OCI-LY7 (cell line): Measurements from ENCODE around the gene UFSP1. TPM values are rescaled to one million over a fixed set of nuclear protein-coding genes. Genes with fewer than 3 reads are reported as not detected.

Experiments used
- BruUV-seq: library from RNA; stranded (reverse); fragments of 400-500 nt; replicated peaks from 2 replicates; lab custom pipeline; 2021; lab: Mats Ljungman, UMichigan
- CTCF ChIA-PET: fragments of 300-600 bp; sonication (Branson Sonifier 250); formaldehyde crosslinking; loops from one replicate; lab custom pipeline; 2022; ENCODE audit warnings: antibody characterized with exemption; ENCODE audit not compliant: unreplicated experiment; lab: Charles Lee
- POLR2A ChIA-PET: fragments of 300-600 bp; sonication (Branson Sonifier 250); formaldehyde crosslinking; loops from one replicate; lab custom pipeline; 2022; ENCODE audit warnings: antibody characterized with exemption; lab: Charles Lee
- DNase-seq: peaks from one replicate; pipeline ENCODE4 v3.0.0-alpha.2; 2015; ENCODE audit warnings: low spot score
- H2AFZ ChIP-seq: fragments of 200-600 bp; sonication (generic), shearing (Covaris generic); 2 replicates; pipeline ENCODE4 v1.6.1; 2014; ENCODE audit warnings: mild to moderate bottlenecking, antibody characterized with exemption, low read length, moderate library complexity
- H3K27ac ChIP-seq: fragments of 200-600 bp; sonication (generic); 2 replicates; pipeline ENCODE4 v1.5.1; 2014; ENCODE audit warnings: mixed run types, low read depth, mild to moderate bottlenecking, moderate library complexity, low read length, inconsistent platforms; ENCODE audit not compliant: poor library complexity, severe bottlenecking
- H3K36me3 ChIP-seq: fragments of 200-600 bp; sonication (generic); 2 replicates; pipeline ENCODE4 v1.6.1; 2014; ENCODE audit warnings: mild to moderate bottlenecking, antibody characterized with exemption, low read length, moderate library complexity, mixed read lengths; ENCODE audit not compliant: insufficient read depth
- H3K4me1 ChIP-seq: fragments of 200-600 bp; sonication (generic); 2 replicates; pipeline ENCODE4 v1.5.1; 2014; ENCODE audit warnings: mild to moderate bottlenecking, low read length; ENCODE audit not compliant: insufficient read depth, poor library complexity, severe bottlenecking
- H3K4me2 ChIP-seq: fragments of 200-600 bp; sonication (generic); 2 replicates; pipeline ENCODE4 v1.6.1; 2014; ENCODE audit warnings: mild to moderate bottlenecking, low read length
- H3K4me3 ChIP-seq: fragments of 200-600 bp; sonication (generic); 2 replicates; pipeline ENCODE4 v1.5.1; 2014; ENCODE audit warnings: mild to moderate bottlenecking, low read depth, low read length; ENCODE audit not compliant: poor library complexity, severe bottlenecking
- H3K79me2 ChIP-seq: fragments of 200-600 bp; sonication (generic); 2 replicates; pipeline ENCODE4 v1.6.1; 2016; ENCODE audit warnings: low read depth, mild to moderate bottlenecking, low read length, moderate library complexity, mixed read lengths; ENCODE audit not compliant: insufficient read depth
- H3K9me2 ChIP-seq: fragments of 200-600 bp; sonication (generic); 2 replicates; pipeline ENCODE4 v1.6.1; 2016; ENCODE audit warnings: mild to moderate bottlenecking, low read length, mixed read lengths; ENCODE audit not compliant: insufficient read depth
- H3K9me3 ChIP-seq: fragments of 200-600 bp; sonication (generic); 2 replicates; pipeline ENCODE4 v1.6.1; 2014; ENCODE audit warnings: mild to moderate bottlenecking, mixed run types, low read length, mixed read lengths
- H4K20me1 ChIP-seq: fragments of 200-600 bp; sonication (generic); 2 replicates; pipeline ENCODE4 v1.6.1; 2014; ENCODE audit warnings: mild to moderate bottlenecking, antibody characterized with exemption, low read length, moderate library complexity, mixed read lengths; ENCODE audit not compliant: insufficient read depth
- CTCF ChIP-seq: fragments of 200-600 bp; sonication (generic); conservative IDR thresholded peaks from 2 replicates; pipeline ENCODE4 v1.5.1; 2014; ENCODE audit warnings: mild to moderate bottlenecking, antibody characterized with exemption, low read length, moderate library complexity, mixed read lengths
- EZH2phosphoT487 ChIP-seq: fragments of 200-600 bp; sonication (generic); IDR thresholded peaks from 2 replicates; pipeline ENCODE4 v1.6.1; 2018; ENCODE audit warnings: low read depth, borderline replicate concordance, mild to moderate bottlenecking, mixed run types, antibody characterized with exemption, low read length, moderate library complexity, mixed read lengths
- intact Hi-C: fragments of 100-400 bp; cut with micrococcal nuclease; formaldehyde crosslinking; loops from one replicate; pipeline ENCODE4 v1.10.0; 2022; ENCODE audit not compliant: unreplicated experiment
- total RNA-seq, 2 experiments: library from RNA; depleted of rRNA in 1 of 2; stranded (reverse); fragments of >200 nt in 1 of 2; shearing (Covaris generic) in 1 of 2; gene quantifications; 2 replicates each; pipeline ENCODE4 v1.2.3, GENCODE V29; 2014 to 2022

Gene UFSP1
- total RNA-seq, 2 experiments from 2014 or later: 2.8 to 3.3 TPM

- intact Hi-C loops: loop anchor here (2.0 kb wide), 1 partner anchor 245 kb away; no protein-coding TSS in a partner anchor
- H2AFZ ChIP-seq: no peak overlapping the region
- ChIA-PET POLR2A (no interaction called here), CTCF (no interaction called here)
- no peak for TF ChIP-seq CTCF
- TF ChIP-seq EZH2phosphoT487: no peak
- H3K36me3 ChIP-seq: peaks cover 2% of the 10 kb centered on the region
- no peaks in the 10 kb centered on the region for H4K20me1 ChIP-seq
- H3K4me3 ChIP-seq: no peak overlapping the region
- BruUV-seq: no TSS peak
- peaks cover 17% of the 10 kb centered on the region for H3K4me1 ChIP-seq
- no peaks in the 10 kb centered on the region for H3K9me2 ChIP-seq
- H3K79me2 ChIP-seq: no peaks in the 10 kb centered on the region
- H3K4me2 ChIP-seq: no peak overlapping the region
- no peak overlapping the region for H3K27ac ChIP-seq
- no peak for DNase-seq
- no peaks in the 10 kb centered on the region for H3K9me3 ChIP-seq
Measured at GRCh38 chr7:100893910-100894721, 4.6 kb upstream of the UFSP1 start.

GRCh38 chr7:100893318-100893895 lies 3.9 kb upstream of the UFSP1 start:
- peaks cover 9% of the 10 kb centered on the region for H3K36me3 ChIP-seq
- CTCF ChIA-PET: no interaction called here
- no peak overlapping the region for H3K4me3 ChIP-seq
- H3K4me2 ChIP-seq: no peak overlapping the region
- H2AFZ ChIP-seq: no peak overlapping the region
- peaks cover 2% of the 10 kb centered on the region; the same call in 1 of the 2 replicates for H4K20me1 ChIP-seq
- intact Hi-C loops: no loop called here
- BruUV-seq: no TSS peak
- H3K79me2 ChIP-seq: peaks cover 2% of the 10 kb centered on the region; the same call in 1 of the 2 replicates
- no peak for DNase-seq
- POLR2A ChIA-PET: no interaction called here
- TF ChIP-seq CTCF (no peak), EZH2phosphoT487 (no peak)
- H3K27ac ChIP-seq: no peak overlapping the region
- peaks cover 25% of the 10 kb centered on the region for H3K4me1 ChIP-seq
- H3K9me2 ChIP-seq: no peaks in the 10 kb centered on the region
- no peaks in the 10 kb centered on the region for H3K9me3 ChIP-seq
